ENCODE data around the gene OR2AG1. TPM values are rescaled to one million over a fixed set of nuclear protein-coding genes. Genes with fewer than 3 reads are reported as not detected.

OR2AG1 gene
- total and polyA plus RNA-seq, 2 of the 4 experiments (the other 2 are of a cell fraction) = not detected

GRCh38 chr11:6738590-6738989 is 44.2 kb upstream of the OR2AG1 start:
- ChIA-PET POLR2A (ENCODE audit: unreplicated experiment) (no interaction called here), CTCF (interaction anchor here (0.9 to 1.3 kb wide), 3 partner anchors 11 to 32 kb away, joined by 3 to 6 read pairs (median 3); no protein-coding TSS in a partner anchor)
- WGBS, 2 experiments (ENCODE audit: extremely low coverage in 2 of 2, insufficient read length in 1 of 2) = no CpG with 5 or more reads among the region's 1 CpG
- TF ChIP-seq SMC3 (IDR thresholded peaks at IDR 0.05; ENCODE audit: low read depth, low read length) (no peak), POLR2A (IDR thresholded peaks at IDR 0.05; ENCODE audit: low read depth, low read length) (no peak), NFE2L2 (IDR thresholded peaks at IDR 0.05; ENCODE audit: low read depth, low read length) (no peak), ELK1 (IDR thresholded peaks at IDR 0.05; ENCODE audit: borderline replicate concordance, low read depth, low read length) (no peak), CHD1 (IDR thresholded peaks at IDR 0.05; ENCODE audit: low read depth, low read length) (no peak), RAD21 (IDR thresholded peaks at IDR 0.05; ENCODE audit: low read length) (no peak), MAZ (IDR thresholded peaks at IDR 0.05; ENCODE audit: borderline replicate concordance, low read depth, low read length) (no peak), BHLHE40 (IDR thresholded peaks at IDR 0.05; ENCODE audit: low read depth, low read length) (no peak), MAFK (IDR thresholded peaks at IDR 0.05; ENCODE audit: low read depth, low read length) (no peak), RFX5 (IDR thresholded peaks at IDR 0.05; ENCODE audit: low read depth, low read length) (no peak), MXI1 (IDR thresholded peaks at IDR 0.05; ENCODE audit: borderline replicate concordance, low read depth, low read length) (no peak), FOS (IDR thresholded peaks at IDR 0.05; ENCODE audit: low read depth, low read length) (no peak), USF2 (IDR thresholded peaks at IDR 0.05; ENCODE audit: low read depth, low read length) (no peak), CEBPB (IDR thresholded peaks at IDR 0.05; ENCODE audit: low read depth, low read length) (no peak), CTCF (conservative IDR thresholded peaks at IDR 0.05; ENCODE audit: low read depth, low read length) (no peak), RCOR1 (IDR thresholded peaks at IDR 0.05; ENCODE audit: insufficient replicate concordance, low read length) (no peak)
- Histone ChIP-seq H3K23ac (ENCODE audit: low read depth, low read length) (no peak overlapping the region), H3K4ac (ENCODE audit: low read depth, low read length) (no peak overlapping the region), H3K36me3 (ENCODE audit: control insufficient read depth, insufficient read depth, low read length) (no peaks in the 10 kb centered on the region), H2AFZ (replicated peaks; ENCODE audit: low read length, poor library complexity) (no peak overlapping the region), H3K79me1 (ENCODE audit: low read depth in 1 of 2, low read length in 2 of 2) (no peaks in the 10 kb centered on the region), H3K14ac (replicated peaks; ENCODE audit: low read depth, low read length) (no peak overlapping the region), H3K18ac (ENCODE audit: low read depth, low read length) (no peak overlapping the region), H3K9ac (ENCODE audit: low read depth, low read length) (no peak overlapping the region), H3K4me1 (ENCODE audit: control insufficient read depth, insufficient read depth, low read length) (no peaks in the 10 kb centered on the region), H4K8ac (ENCODE audit: low read depth in 2 of 2, low read length in 2 of 2) (no peak overlapping the region), H3K27ac (ENCODE audit: insufficient read depth, low read length) (no peak overlapping the region), H2AK9ac (replicated peaks; ENCODE audit: low read depth, low read length, poor library complexity) (no peak overlapping the region), H3K4me3 (ENCODE audit: insufficient read depth, low read depth, low read length) (no peak overlapping the region), H3K56ac (ENCODE audit: extremely low read depth, insufficient read depth, low read length) (no peak overlapping the region), H2BK120ac (ENCODE audit: low read depth, low read length) (no peak overlapping the region), H3K27me3 (ENCODE audit: control insufficient read depth, insufficient read depth, low read length) (no peaks in the 10 kb centered on the region), H4K20me1 (ENCODE audit: insufficient read depth, low read length) (no peaks in the 10 kb centered on the region), H3K9me1 (ENCODE audit: insufficient read depth, low read length) (no peaks in the 10 kb centered on the region), H4K91ac (ENCODE audit: insufficient read depth, low read depth, low read length) (no peak overlapping the region), H2BK5ac (ENCODE audit: low read depth, low read length, poor library complexity, severe bottlenecking) (no peak overlapping the region), H3K9me3 (ENCODE audit: control insufficient read depth, insufficient read depth, low read length) (no peaks in the 10 kb centered on the region), H2BK15ac (ENCODE audit: low read depth, low read length) (no peak overlapping the region), H3K4me2 (ENCODE audit: low read depth, low read length) (no peak overlapping the region), H2AK5ac (ENCODE audit: low read depth, low read length) (no peak overlapping the region), H4K5ac (ENCODE audit: low read depth, low read length) (no peak overlapping the region), H2BK20ac (ENCODE audit: low read depth, low read length) (no peak overlapping the region)
- ATAC-seq (ENCODE audit: low read depth) (no peak), DNase-seq (no peak)
- in situ Hi-C loops (cut with MboI; ENCODE audit: low sequenced_read_pairs) (no loop called here), dilution Hi-C loops (cut with HindIII; ENCODE audit: low sequenced_read_pairs, unreplicated experiment) (no loop called here), intact Hi-C loops (cut with micrococcal nuclease) (no loop called here)
- no TSS peak for BruUV-seq (replicated peaks)
